HFFc6 (cell line): ENCODE data around the gene PSAPL1. TPM values are rescaled to one million over a fixed set of nuclear protein-coding genes. Genes with fewer than 3 reads are reported as not detected.

ENCODE experiments used
- DNase-seq: peaks from one replicate; pipeline ENCODE4 v3.0.0-alpha.2; 2018
- H3K27ac Mint-ChIP-seq: 2 replicates; pipeline ENCODE4 v1.8.0; 2020; ENCODE audit warnings: mild to moderate bottlenecking, mixed read lengths
- H3K27me3 Mint-ChIP-seq: 2 replicates; pipeline ENCODE4 v1.8.0; 2021; ENCODE audit warnings: mild to moderate bottlenecking, moderate library complexity, mixed read lengths; ENCODE audit not compliant: insufficient read depth
- H3K36me3 Mint-ChIP-seq: 2 replicates; pipeline ENCODE4 v1.8.0; 2021; ENCODE audit warnings: low read depth, mixed read lengths
- H3K4me1 Mint-ChIP-seq: 2 replicates; pipeline ENCODE4 v1.8.0; 2020; ENCODE audit warnings: low read depth, mixed read lengths
- H3K4me3 Mint-ChIP-seq: 2 replicates; pipeline ENCODE4 v1.8.0; 2020; ENCODE audit warnings: mild to moderate bottlenecking, moderate library complexity, mixed read lengths
- H3K9me3 Mint-ChIP-seq: 2 replicates; pipeline ENCODE4 v1.8.0; 2020; ENCODE audit warnings: mild to moderate bottlenecking, mixed read lengths
- CTCF ChIP-seq: fragments of 200-600 bp; sonication (generic); IDR thresholded peaks from 2 replicates; pipeline ENCODE4 v1.5.0; 2021; ENCODE audit warnings: antibody characterized with exemption, mild to moderate bottlenecking
- total RNA-seq, 6 experiments: library from RNA; stranded (reverse); fragmentation: NEBNext Ultra II Directional; extraction: Animal tissue kit (Norgen Biotek cat#: 25700); gene quantifications; 2 replicates in 1 of 6; 3 replicates in 5 of 6; pipeline ENCODE4 v1.2.3, GENCODE V29; 2021

The PSAPL1 gene
- total RNA-seq, 6 experiments from 2014 or later: not detected

GRCh38 chr4:7435471-7436061 is 836 bp upstream of the PSAPL1 start:
- Mint-ChIP-seq H3K27me3 (peaks cover 22% of the 10 kb centered on the region), H3K4me3 (no peak overlapping the region), H3K9me3 (no peaks in the 10 kb centered on the region), H3K4me1 (no peaks in the 10 kb centered on the region), H3K27ac (no peak overlapping the region), H3K36me3 (no peaks in the 10 kb centered on the region)
- TF ChIP-seq CTCF: no peak
- DNase-seq: no peak

- peaks cover 29% of the 10 kb centered on the region for H3K27me3 Mint-ChIP-seq
- no peak overlapping the region for H3K27ac Mint-ChIP-seq
- no peak for TF ChIP-seq CTCF
- H3K4me3 Mint-ChIP-seq: no peak overlapping the region
- no peak for DNase-seq
- H3K9me3 Mint-ChIP-seq: no peaks in the 10 kb centered on the region
- no peaks in the 10 kb centered on the region for H3K4me1 Mint-ChIP-seq
- no peaks in the 10 kb centered on the region for H3K36me3 Mint-ChIP-seq
Observed at GRCh38 chr4:7434141-7434765, 477 bp downstream of the PSAPL1 start.

GRCh38 chr4:7433376-7434140 is 1.2 kb downstream of the PSAPL1 start:
- H3K27me3 Mint-ChIP-seq: peaks cover 33% of the 10 kb centered on the region
- H3K9me3 Mint-ChIP-seq: no peaks in the 10 kb centered on the region
- H3K27ac Mint-ChIP-seq: no peak overlapping the region
- no peak overlapping the region for H3K4me3 Mint-ChIP-seq
- no peaks in the 10 kb centered on the region for H3K36me3 Mint-ChIP-seq
- no peak for TF ChIP-seq CTCF
- H3K4me1 Mint-ChIP-seq: no peaks in the 10 kb centered on the region
- DNase-seq: no peak

DNA sequence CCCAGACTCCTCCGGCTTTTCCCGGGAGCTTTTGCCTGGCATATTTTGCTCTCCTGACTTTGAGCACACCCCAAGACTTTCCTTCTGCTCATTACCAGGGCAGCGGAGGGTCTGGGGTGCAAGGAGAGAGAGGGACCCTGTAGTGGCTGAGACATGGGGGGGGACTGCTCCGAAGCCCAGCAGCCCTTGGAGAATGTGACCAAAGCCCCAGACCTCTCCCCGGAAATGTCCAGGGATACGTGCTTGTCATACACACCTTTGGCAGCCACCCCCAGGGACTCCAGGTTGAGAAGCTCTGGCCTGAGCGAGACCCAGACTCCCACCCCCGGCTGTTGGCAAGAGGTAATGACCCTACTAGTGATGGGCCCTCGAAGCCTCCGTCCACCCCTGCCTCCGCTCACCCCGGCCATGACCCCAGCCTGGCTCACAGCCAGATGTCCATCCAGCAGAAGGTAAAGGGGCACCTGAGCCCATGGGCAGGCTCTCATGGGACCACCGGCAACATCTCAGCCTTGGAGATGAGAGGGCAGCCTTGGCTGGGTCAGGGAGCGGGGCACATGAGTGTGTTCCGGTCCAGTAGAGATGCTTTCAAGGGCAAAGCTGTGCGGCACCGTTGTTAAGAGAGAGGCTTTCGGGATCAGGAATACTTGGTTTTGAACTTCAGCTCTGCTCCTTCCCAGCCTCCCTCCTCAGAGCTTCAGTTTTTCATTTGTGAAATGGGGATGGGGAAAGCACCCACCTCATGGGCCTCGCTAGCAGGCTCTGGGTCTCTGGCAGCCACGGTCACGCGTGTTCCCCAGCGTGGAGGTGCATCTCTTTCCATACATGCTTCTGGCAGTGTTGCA is 2.0 kb downstream of the PSAPL1 start:
- DNase-seq: no peak
- H3K36me3 Mint-ChIP-seq: no peaks in the 10 kb centered on the region
- H3K4me3 Mint-ChIP-seq: no peak overlapping the region
- H3K4me1 Mint-ChIP-seq: no peaks in the 10 kb centered on the region
- H3K27me3 Mint-ChIP-seq: peaks cover 35% of the 10 kb centered on the region
- TF ChIP-seq CTCF: no peak
- no peak overlapping the region for H3K27ac Mint-ChIP-seq
- H3K9me3 Mint-ChIP-seq: no peaks in the 10 kb centered on the region

- Mint-ChIP-seq H3K27me3 (peaks cover 38% of the 10 kb centered on the region), H3K4me1 (no peaks in the 10 kb centered on the region), H3K27ac (no peak overlapping the region), H3K4me3 (no peak overlapping the region), H3K9me3 (no peaks in the 10 kb centered on the region), H3K36me3 (no peaks in the 10 kb centered on the region)
- TF ChIP-seq CTCF: no peak
- DNase-seq: no peak
Observed at GRCh38 chr4:7431696-7432530, 2.8 kb downstream of the PSAPL1 start.
